ENCODE measurements around the gene RNF112. TPM values are rescaled to one million over a fixed set of nuclear protein-coding genes. Genes with fewer than 3 reads are reported as not detected.

RNF112 gene
- total and polyA plus RNA-seq, 2 of the 8 experiments (the other 6 are each of a cell fraction or from before 2014, with no cell fraction given) = 1.1 to 2.2 TPM

- Histone ChIP-seq H3K56ac (replicated peaks; ENCODE audit: insufficient read length, low read depth, low read length) (no peak overlapping the region), H3K4ac (replicated peaks; ENCODE audit: insufficient read length, low read depth, low read length) (no peak overlapping the region), H3K27me3 (replicated peaks in 1 of 4; ENCODE audit: control insufficient read depth in 3 of 4, extremely low read depth in 1 of 4, insufficient read depth in 3 of 4, low read length in 3 of 4) (peaks cover 0 to 4% (median 0%) of the 10 kb centered on the region in 4 experiments; a peak in 1 of 7 replicates), H3K9me3 (ENCODE audit: insufficient read depth in 2 of 2, low read depth in 1 of 2, low read length in 1 of 2) (no peaks in the 10 kb centered on the region), H4K5ac (ENCODE audit: insufficient read length, low read depth, low read length) (no peak overlapping the region), H2BK5ac (ENCODE audit: low read depth, low read length) (no peak overlapping the region), H2BK120ac (replicated peaks; ENCODE audit: low read depth, low read length) (no peak overlapping the region), H3K4me3 (ENCODE audit: extremely low read depth in 1 of 4, insufficient read depth in 2 of 4, low read depth in 3 of 4, low read length in 4 of 4) (no peak overlapping the region), H3K4me2 (ENCODE audit: insufficient read depth in 1 of 2, low read depth in 2 of 2, low read length in 2 of 2) (no peak overlapping the region), H2BK20ac (ENCODE audit: low read length) (no peak overlapping the region), H2BK15ac (ENCODE audit: low read length) (no peak overlapping the region), H3K23me2 (ENCODE audit: low read depth, low read length) (peaks cover 7% of the 10 kb centered on the region; the same call in 1 of the 2 replicates), H3K18ac (ENCODE audit: extremely low read depth, low read length) (no peak overlapping the region), H3K14ac (ENCODE audit: insufficient read length) (no peak overlapping the region), H3K36me3 (ENCODE audit: control insufficient read depth in 2 of 4, insufficient read depth in 4 of 4, low read length in 3 of 4) (no peaks in the 10 kb centered on the region), H3K79me1 (ENCODE audit: low read depth, low read length) (no peaks in the 10 kb centered on the region), H3K79me2 (ENCODE audit: control insufficient read depth in 1 of 2, insufficient read depth in 2 of 2, low read length in 2 of 2) (no peaks in the 10 kb centered on the region), H3K9ac (replicated peaks in 1 of 4; ENCODE audit: extremely low read depth in 1 of 4, low read depth in 3 of 4, low read length in 3 of 4) (no peak overlapping the region), H4K8ac (ENCODE audit: extremely low read depth, insufficient read depth, low read length) (no peak overlapping the region), H2AK5ac (ENCODE audit: low read depth, low read length) (no peak overlapping the region), H2BK12ac (ENCODE audit: low read depth, low read length) (no peak overlapping the region), H4K91ac (replicated peaks; ENCODE audit: insufficient read length, low read length) (peak overlapping the region; percentile 0), H3K27ac (ENCODE audit: low read depth, low read length) (no peak overlapping the region), H4K20me1 (replicated peaks in 1 of 2; ENCODE audit: control insufficient read depth in 1 of 2, insufficient read depth in 2 of 2, low read length in 2 of 2) (peaks cover 0 to 1% of the 10 kb centered on the region in 2 experiments), H2AFZ (ENCODE audit: low read length) (no peak overlapping the region), H3K4me1 (replicated peaks in 1 of 4; ENCODE audit: control insufficient read depth in 3 of 4, insufficient read depth in 4 of 4, low read length in 3 of 4) (peaks cover 0 to 13% (median 6%) of the 10 kb centered on the region in 4 experiments; a peak in 4 of 7 replicates), H3K23ac (ENCODE audit: insufficient read length) (no peak overlapping the region)
- no peak for DNase-seq (ENCODE audit: low read depth in 1 of 2, low spot score in 2 of 2)
- ChIA-PET POLR2A (ENCODE audit: partially characterized antibody) (interaction anchor here (1.2 kb wide), 1 partner anchor 40 kb away, joined by 3 read pairs; no protein-coding TSS in a partner anchor), CTCF (ENCODE audit: partially characterized antibody) (interaction anchor here (0.7 to 1.1 kb wide), 5 partner anchors 8 to 345 kb away, joined by 3 to 4 read pairs (median 3); no protein-coding TSS in a partner anchor)
- 96% methylated on average over 10 of the region's 10 CpGs; no CpG with 5 or more reads in 1 of the 2 experiments for WGBS, 2 experiments (ENCODE audit: extremely low coverage in 1 of 2, insufficient coverage in 1 of 2, insufficient read length in 1 of 2, insufficient replicate concordance in 2 of 2, low coverage in 1 of 2, low lambda C conversion rate in 2 of 2, missing lambda C conversion rate in 1 of 2)
- FAIRE-seq = no peak
- TF ChIP-seq RNF2 (IDR thresholded peaks at IDR 0.05; ENCODE audit: borderline replicate concordance, low read depth, low read length, missing control alignments, poor library complexity, severe bottlenecking) = no peak
- TF ChIP-seq TAF1 (IDR thresholded peaks at IDR 0.05; ENCODE audit: low read depth, low read length) = no peak
- TF ChIP-seq TCF12 (IDR thresholded peaks at IDR 0.05; ENCODE audit: low read depth, low read length) = no peak
- TF ChIP-seq SIX5 (IDR thresholded peaks at IDR 0.05; ENCODE audit: low read depth, low read length) = no peak
- no peak for TF ChIP-seq MAX (IDR thresholded peaks at IDR 0.05)
- TF ChIP-seq SUZ12 (IDR thresholded peaks at IDR 0.05; ENCODE audit: low read length) = no peak
- no peak for TF ChIP-seq ASH2L (IDR thresholded peaks at IDR 0.05; ENCODE audit: low read length)
- no peak for TF ChIP-seq PHF8 (conservative IDR thresholded peaks at IDR 0.05; ENCODE audit: low read depth, low read length)
- TF ChIP-seq, protein P1, sequence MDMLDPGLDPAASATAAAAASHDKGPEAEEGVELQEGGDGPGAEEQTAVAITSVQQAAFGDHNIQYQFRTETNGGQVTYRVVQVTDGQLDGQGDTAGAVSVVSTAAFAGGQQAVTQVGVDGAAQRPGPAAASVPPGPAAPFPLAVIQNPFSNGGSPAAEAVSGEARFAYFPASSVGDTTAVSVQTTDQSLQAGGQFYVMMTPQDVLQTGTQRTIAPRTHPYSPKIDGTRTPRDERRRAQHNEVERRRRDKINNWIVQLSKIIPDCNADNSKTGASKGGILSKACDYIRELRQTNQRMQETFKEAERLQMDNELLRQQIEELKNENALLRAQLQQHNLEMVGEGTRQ (IDR thresholded peaks at IDR 0.05; ENCODE audit: low read length) = no peak
Observed at GRCh38 chr17:19407601-19408345, 3.3 kb upstream of the RNF112 start.

Data from H1 (cell line).